Esophagus (tissue), 2 donors: ENCODE results near the gene SLC39A10. TPM values are rescaled to one million over a fixed set of nuclear protein-coding genes. Genes with fewer than 3 reads are reported as not detected.

ENCODE experiments used
- H3K27ac ChIP-seq, 2 donors: one replicate each; pipeline ENCODE4 v1.5.1; 2013; ENCODE audit warnings: low read depth in 2 of 2, mild to moderate bottlenecking in 2 of 2, inconsistent platforms in 1 of 2, low read length in 1 of 2, moderate library complexity in 1 of 2
- H3K27me3 ChIP-seq, 2 donors: one replicate each; pipeline ENCODE4 v1.6.1; 2013; ENCODE audit warnings: low read length in 2 of 2, control low read depth in 1 of 2, mild to moderate bottlenecking in 1 of 2; ENCODE audit not compliant: insufficient read depth in 2 of 2, control insufficient read depth in 1 of 2
- H3K36me3 ChIP-seq, 2 donors: one replicate each; pipeline ENCODE4 v1.6.1; 2013; ENCODE audit warnings: low read length in 1 of 2; ENCODE audit not compliant: control insufficient read depth in 2 of 2, insufficient read depth in 2 of 2
- H3K4me1 ChIP-seq, 2 donors: one replicate each; pipeline ENCODE4 v1.6.1; 2013; ENCODE audit warnings: low read length in 1 of 2; ENCODE audit not compliant: control insufficient read depth in 2 of 2, insufficient read depth in 2 of 2
- H3K4me3 ChIP-seq, 2 donors: one replicate each; pipeline ENCODE4 v1.5.1; 2013; ENCODE audit warnings: low read length in 2 of 2, mild to moderate bottlenecking in 2 of 2, low read depth in 1 of 2, moderate library complexity in 1 of 2
- H3K9me3 ChIP-seq, 2 donors: one replicate each; pipeline ENCODE4 v1.6.1; 2013; ENCODE audit warnings: mild to moderate bottlenecking in 2 of 2, low read depth in 1 of 2, low read length in 1 of 2, moderate library complexity in 1 of 2; ENCODE audit not compliant: control insufficient read depth in 2 of 2, insufficient read depth in 1 of 2
- WGBS, 2 donors: extraction: QIAGEN DNeasy Blood & Tissue Kit; methylation state at CpG; one replicate each; pipeline ENCODE4 v1.1.7; 2013; 5-methylcytosine and 5-hydroxymethylcytosine counted together
- polyA plus RNA-seq, 2 donors: library from polyadenylated mRNA; stranded (reverse); fragments of 200-250 nt; gene quantifications; one replicate each; pipeline ENCODE4 v1.2.3, GENCODE V29; 2013
- donor health status: healthy with polysubstance abuse.
- donor health status: Bipolar disorder and iron deficiency.

Gene SLC39A10
- polyA plus RNA-seq, 2 donors: 1.8 to 2.1 TPM

DNA sequence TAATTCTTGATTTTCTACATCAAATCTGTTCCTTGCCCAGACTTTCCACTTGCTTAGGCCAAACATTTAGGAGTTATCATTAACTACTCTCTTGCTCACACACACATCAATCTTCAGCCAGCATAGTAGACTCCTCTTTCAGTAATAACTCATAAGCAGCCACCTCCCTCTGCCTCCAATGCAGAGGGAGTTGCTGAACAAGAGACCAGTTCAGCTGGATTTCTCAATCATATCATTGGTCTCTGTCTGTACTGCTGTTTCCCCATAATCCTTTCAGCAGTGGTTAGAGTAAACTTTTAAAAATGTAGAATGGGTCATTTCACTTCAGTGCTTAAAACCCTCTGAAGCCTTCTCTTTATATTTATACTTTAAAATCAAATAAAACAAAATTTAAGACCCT is 112.9 kb downstream of the SLC39A10 start:
- Histone ChIP-seq H3K27ac (no peak overlapping the region), H3K9me3 (no peaks in the 10 kb centered on the region), H3K4me1 (no peaks in the 10 kb centered on the region), H3K4me3 (no peak overlapping the region), H3K36me3 (no peaks in the 10 kb centered on the region), H3K27me3 (no peaks in the 10 kb centered on the region)

- WGBS, 2 donors: 73 to 77% methylated on average over 2 of the region's 2 CpGs
- Histone ChIP-seq H3K4me3 (no peak overlapping the region), H3K4me1 (no peaks in the 10 kb centered on the region), H3K27me3 (no peaks in the 10 kb centered on the region), H3K27ac (no peak overlapping the region), H3K9me3 (no peaks in the 10 kb centered on the region), H3K36me3 (no peaks in the 10 kb centered on the region)
Observed at GRCh38 chr2:195779491-195779890, 122.5 kb downstream of the SLC39A10 start.

GRCh38 chr2:195782156-195782555 is 125.1 kb downstream of the SLC39A10 start:
- H3K9me3 ChIP-seq: no peaks in the 10 kb centered on the region
- no peaks in the 10 kb centered on the region for H3K36me3 ChIP-seq
- H3K27me3 ChIP-seq: no peaks in the 10 kb centered on the region
- no peaks in the 10 kb centered on the region for H3K4me1 ChIP-seq
- WGBS, 2 donors: 95 to 96% methylated on average over 2 of the region's 2 CpGs
- H3K4me3 ChIP-seq: no peak overlapping the region
- no peak overlapping the region for H3K27ac ChIP-seq
